Activated CD4-positive, alpha-beta T cell treated with anti-CD3 and anti-CD28 coated beads, Interleukin-2, amount 50 U/mL, for 4 hours (primary cell): ENCODE results near the gene KATNAL1.

Experiments
- DNase-seq, 2 experiments: peaks; one replicate each; pipeline ENCODE4 v3.0.0-alpha.2; 2020

KATNAL1 gene

DNA sequence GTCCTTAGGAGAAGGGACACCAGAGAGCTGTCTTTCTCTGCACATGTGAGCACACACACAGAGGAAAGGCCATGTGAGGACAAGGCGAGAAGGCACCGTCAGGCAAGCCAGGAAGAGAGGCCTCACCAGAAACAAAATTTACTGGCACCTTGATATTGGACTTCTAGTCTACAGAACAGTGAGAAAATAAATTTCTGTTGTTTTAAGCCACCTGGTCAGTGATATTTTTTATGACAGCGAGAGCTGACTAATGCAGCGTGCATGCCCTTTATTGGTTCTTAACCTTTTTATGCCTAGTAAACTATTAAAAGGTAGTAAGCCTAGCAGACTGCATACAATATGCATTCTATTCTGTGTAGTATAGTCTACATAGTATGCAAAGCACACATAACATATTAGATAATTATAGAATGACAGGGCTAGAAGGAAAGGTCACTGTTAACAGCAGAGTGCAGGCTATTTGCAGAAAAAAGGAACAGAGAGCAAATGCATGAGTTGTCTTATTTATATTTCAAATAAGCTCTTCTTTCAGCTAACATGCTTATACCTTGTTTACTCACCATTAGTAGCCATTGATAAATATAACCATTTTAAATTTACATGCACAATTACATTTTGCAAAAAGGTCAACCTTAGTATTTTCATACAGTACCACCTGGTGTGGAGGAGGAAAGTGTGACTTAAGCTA lies 25.2 kb upstream of the KATNAL1 start:
- no peak for DNase-seq

DNA sequence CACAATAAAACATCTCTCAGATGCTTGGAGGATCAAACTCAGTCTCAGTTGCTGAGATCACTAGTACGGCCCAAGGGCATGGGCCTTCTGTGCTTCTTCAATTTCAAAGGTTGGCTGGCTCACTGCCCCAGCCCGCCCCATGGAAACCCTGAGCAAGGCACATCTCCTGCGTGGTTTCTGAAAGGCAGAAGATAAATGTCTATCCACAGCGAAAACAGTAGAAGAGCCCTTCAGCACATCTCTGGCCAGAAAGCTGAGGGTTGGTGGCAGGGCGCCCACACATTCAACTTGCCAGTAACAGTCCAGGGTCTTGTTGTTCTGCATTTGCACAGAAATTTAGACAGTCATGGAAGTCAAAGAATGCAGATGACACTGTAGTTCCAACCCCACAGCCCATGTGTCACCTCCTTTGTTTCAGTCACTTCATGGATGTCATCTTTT lies 24.0 kb upstream of the KATNAL1 start:
- DNase-seq: no peak

DNA sequence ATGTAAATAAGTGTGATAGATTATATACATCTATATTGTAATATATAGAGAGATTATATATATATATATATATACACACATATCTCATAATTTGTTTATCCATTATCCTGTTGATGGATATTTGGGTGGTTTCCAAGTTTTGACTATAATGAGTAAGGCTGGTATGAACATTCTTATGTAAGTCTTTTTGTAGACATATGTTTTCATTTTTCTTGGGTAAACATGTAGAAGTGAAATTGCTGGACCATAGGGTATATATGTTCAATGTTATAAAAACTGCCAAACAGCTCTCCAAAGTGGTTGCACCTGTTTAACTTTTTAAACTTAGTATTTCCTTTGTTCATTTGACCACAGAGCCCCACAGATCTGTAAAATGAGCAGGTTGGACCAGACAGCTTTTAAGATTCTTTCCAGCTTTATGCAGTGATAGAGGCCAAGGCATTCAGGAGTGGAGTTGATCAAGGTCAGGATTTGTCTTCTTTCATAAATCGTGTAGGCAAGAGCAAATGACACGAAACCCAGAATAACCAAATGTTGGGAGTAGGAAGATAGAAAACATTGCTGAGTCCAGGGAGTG lies 21.7 kb upstream of the KATNAL1 start:
- no peak for DNase-seq

DNA sequence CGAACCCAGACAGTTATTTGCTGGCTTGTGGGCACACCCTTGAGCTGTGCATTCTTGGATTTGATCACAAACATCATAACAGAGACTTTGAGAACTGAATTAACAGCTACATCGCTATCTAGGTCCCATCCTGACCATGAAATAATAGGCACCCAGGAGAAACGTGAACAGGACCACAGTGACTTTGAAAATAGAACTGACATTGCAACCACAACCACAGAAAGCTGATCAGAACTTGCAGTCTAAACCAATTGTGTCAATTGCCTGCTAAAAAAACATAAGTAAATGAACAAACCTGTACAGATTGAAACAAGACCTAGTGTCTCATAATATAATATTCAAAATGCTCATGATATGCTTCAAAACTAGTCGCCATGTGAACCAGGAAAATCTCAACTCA lies 18.3 kb upstream of the KATNAL1 start:
- no peak for DNase-seq

DNA sequence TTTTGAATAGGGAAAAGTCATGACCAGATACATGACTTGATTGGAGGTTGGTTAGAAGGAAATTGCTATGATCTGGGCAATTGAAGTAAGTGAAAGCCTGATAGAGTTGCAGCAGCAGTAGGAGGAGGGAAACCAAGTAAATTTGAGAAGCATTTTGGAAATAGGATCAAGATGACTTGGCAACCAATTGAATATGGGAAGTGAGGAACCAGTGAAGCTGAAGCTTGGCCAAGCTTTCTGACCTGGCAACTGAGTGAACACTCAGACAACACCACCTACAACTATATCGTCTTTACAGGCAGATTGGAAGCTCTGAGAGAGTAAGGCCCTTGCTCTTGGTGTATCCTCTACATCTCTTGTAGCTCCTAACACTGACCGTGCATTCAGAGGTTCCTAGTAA lies 16.2 kb upstream of the KATNAL1 start:
- DNase-seq: no peak

DNA sequence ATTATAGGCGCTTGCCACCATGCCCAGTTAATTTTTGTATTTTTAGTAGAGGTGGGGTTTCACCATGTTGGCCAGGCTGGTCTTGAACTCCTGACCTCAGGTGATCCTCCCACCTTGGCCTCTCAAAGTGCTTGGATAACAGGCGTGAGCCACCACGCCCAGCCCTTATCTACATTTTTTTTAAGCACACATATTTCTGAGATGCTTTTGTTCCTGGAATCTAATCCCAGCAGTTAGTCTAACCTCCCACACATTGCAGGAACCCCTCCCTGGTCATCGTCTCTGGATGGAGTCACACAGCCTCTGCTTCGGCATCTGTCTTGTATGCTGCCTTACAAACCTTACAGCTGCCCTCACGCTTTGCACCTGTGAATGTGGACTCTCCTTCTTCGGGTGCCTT lies 15.1 kb upstream of the KATNAL1 start:
- DNase-seq: no peak

DNA sequence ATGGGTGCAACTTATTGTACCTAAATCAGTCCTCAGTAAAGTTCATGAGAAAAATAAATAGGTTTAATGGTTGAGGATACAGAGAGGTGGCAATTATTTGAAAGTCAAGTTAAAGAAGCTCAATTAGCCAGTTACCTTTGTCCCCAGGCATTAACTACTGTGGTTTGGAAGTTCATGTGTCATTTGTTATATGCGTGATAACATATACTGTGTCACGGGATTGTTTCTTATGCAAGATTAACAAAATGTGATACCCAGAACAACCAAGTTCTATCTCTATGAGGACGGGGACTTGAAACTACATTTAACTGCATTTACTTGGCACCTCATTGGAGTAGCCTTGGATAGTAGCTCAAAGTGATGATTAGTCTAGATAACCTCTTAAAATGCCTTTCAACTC lies 13.9 kb upstream of the KATNAL1 start:
- DNase-seq: no peak

DNA sequence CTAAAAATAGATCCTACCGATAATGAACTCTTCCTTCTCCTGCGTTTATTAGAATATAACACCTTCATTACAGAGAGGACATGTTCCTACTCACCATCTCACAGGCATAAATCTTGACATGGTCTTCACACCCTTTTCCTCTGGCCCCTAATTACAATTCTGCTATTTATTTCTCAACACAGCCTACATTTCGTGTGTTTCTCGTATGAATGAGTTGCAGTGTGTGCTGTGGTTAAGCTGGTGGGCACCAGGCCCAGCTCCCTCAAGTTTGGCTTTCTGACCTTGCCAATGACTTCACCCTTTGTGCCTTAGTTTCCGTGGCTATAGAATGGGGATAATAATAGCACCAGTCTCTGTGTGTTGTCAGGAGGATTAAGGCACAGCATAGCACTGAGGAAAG lies 12.3 kb upstream of the KATNAL1 start:
- DNase-seq: no peak

DNA sequence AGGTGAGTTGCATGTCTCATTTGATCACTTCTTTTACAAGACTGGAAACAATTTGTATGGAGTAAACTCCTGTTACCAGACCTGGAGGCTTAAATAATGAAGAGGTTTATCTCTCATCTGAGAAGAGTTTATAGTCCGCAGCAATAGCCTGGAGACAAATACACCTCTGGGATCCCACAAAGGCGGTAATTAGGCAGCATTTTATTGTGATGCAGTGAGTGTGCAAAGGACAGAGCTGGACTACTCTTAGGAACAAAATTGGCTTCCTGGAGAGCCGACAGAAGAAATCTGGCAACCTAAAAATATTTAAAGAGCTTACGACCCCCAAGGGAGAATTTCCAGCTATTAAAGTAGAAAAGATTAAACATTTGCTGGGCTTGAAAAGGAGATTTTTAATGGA lies 11.8 kb upstream of the KATNAL1 start:
- no peak for DNase-seq

DNA sequence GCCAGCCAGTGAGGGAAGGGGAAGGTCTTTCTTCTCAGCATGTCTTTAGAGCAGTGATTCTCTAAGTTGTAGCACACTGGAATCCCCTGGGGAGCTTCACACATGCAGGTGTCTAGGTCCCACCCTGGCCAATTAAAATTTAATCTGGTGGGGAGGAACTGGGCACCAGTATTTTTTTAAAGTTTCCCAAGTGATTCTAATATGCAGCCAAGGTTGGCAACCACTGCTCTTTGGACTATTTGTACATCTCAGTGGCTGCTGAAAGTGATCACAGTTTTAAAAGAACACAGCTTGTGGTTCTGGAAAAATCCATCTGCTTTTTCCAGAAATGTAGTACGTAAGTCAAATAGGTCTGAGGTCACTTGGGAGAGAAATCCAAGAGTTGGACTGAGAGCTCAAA lies 10.7 kb upstream of the KATNAL1 start:
- DNase-seq: no peak

DNA sequence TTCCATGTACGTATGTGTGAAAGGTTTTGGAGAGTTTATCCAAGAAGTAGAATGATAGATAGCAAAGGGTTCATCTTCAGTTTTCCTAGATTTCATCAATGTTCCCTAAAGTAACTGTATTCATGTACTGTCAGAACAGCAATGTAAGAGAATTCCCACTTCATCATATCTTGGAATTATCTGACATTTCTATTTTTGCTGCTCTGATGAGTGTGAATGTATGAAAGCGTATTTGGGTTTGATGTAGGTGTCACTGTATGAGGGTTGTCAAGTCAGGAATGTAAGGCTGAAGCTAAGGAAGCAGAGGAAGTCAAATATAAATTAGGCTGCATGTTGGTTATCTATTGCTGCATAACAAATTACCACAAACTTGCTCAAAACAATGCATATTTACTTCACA lies 7.2 kb upstream of the KATNAL1 start:
- DNase-seq: no peak

DNA sequence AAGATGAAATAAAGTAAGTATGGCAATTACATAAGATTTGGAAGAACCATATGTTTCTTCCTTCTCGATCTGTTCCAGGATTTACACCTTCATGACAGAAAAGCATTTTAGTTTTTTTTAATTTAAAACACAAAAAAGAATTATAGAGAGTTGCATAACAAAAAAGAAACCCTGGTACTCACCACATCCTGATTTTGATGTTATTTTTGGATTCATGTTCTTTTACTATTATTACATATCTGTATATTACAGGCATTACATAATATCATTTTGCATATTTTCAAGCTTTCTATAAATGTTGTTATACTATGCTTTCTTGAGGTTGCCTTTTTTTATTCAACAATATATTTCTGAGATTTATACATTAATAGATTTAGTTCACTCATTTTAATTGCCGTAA lies 6.7 kb upstream of the KATNAL1 start:
- no peak for DNase-seq

DNA sequence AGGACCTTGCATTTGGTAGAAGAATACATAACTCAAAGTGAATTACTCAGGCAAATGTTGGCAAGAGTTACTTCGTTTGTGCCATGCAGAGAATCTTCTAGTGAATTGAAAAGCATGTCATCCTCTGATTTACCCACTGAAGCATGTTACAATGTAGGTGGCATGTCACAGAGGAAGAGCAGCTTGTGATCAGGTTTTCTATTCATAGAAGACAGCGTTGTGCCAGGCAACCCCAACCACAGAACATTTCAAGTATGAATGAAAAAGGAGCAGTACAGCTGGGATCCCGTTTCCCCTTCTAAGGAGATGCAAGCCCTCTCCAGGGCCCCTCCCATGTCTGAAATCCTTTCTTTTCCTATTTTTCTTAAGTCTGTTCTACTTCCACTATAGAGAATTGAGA lies 6.0 kb upstream of the KATNAL1 start:
- no peak for DNase-seq

DNA sequence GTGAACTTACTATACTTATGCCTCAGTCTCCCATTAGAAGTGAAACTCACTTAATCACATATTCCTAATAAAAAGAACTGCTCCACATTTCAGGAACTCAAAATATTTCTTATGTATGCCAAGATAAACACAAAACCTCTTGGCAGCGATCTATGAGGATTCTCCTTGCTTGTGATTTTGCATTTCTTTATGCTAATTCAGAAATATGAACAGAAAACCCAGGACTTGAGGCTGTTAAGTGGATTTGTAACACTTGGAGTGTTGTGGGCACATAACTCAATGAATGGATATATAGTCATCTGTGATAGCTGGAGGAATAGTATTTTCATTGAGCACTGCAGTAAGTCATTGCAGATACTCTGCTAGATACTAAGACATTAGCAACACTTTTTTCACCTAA lies 5.6 kb upstream of the KATNAL1 start:
- no peak for DNase-seq

DNA sequence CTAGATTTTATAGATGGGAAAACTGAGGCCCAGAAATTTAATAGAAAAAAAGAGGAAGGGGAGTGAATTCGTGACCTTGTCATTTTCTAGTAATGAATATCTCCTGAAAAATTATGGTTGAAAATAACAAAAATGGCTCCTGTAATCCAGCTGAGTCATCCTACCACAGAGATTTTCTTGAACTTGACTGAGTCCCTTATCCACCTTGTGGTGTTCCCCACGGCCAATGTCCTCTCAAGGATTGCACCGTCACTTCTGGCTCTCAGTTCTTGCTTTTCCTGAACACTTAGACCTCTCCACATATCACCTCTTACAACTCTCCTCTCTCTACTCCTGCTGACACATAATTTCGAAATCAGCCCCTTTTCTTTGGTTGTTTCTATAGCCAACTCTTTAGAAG lies 1.2 kb upstream of the KATNAL1 start:
- DNase-seq: no peak

DNA sequence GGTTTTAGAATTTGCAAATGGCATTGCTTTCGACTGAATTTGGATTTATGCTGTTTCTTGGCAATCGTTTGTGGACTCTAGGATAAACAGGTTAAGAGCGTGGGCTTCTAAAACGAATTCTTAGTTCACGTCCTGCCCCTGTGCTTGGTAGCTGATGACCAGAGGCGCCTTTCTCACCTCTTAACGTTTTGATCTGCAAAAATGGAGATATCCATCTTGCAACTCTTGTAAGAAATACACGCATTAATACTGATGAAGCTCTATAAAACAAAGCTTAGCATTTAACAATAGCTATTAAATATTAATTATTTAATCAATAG lies 580 bp upstream of the KATNAL1 start:
- DNase-seq: no peak

DNA sequence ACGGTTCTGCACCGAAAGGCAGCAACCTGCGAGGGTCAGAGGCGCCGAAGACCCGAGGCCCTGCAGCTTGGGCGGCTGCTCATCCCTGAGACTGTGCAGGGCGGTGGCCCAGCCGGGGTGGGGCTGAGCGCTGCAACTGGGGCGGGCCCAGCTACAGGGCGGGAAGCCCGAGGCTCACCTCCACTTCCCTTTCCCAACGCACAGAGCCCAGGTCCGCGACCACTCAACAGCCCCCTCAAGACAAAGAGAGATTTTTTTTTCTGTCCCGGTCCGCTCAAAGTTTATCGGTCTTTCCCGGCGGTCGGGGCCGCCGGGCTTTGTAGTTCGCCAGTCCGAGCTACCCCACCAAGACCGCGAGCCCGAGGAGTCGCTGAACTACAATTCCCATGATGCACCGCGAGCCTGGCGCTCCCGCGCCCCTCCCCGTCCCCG lies 573 bp downstream of the KATNAL1 start:
- DNase-seq: peak; percentile 87

DNA sequence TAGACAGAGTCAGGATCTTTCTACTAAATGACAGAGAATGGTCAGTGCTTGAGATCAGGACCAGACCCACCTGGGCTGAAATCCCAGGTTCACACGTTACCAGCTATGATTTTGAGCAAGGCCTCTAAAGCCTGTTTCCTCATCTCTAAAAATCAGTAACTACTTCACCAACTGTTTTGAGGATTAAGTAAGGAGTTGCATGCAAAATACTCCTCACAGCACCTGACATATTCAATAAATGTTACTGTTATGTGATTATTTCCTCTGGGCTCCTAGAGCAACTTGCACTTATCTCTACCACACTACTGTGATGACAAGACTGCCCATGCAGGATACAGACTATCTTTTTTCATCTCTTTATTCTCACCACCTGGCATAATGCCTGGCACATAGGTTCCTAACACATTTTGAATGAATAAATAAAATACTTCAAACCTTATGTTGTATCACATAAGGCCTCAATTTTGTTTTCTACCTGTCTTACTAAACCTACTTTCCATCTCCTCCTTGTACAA lies 1.8 kb downstream of the KATNAL1 start:
- no peak for DNase-seq

DNA sequence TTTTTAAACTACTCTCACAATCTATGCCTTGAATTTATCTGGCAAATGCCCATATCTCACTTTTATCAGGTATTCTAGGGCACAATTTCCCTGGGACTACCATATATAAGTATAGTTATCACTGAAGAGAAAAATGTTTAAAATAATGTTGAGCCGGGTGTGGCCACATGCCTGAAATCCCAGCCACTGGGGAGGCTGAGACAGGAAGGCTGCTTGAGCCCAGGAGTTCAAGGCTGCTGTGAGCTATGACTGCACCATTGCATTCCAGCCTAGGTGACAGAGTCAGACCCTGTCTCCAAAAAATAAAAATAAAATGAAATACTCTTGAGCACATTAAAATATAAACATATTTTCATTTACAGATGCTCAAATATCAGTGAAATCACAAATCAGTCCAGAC lies 4.1 kb downstream of the KATNAL1 start:
- DNase-seq: no peak

DNA sequence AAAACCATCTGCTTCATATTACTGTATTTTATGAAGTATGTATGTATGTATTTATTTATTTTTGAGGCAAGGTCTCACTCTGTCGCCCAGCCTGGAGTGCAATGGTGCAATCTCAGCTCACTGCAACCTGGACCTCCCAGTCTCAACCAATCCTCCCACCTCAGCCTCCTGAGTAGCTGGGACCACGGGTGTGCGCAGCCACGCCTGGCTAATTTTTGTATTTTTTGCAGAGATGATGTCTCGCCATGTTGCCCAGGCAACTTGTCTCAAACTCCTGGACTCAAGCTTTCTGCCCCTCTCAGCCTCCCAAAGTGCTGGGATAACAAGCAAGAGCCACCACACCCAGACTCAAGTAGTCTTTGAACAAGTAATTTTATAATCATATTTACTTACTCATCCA lies 5.5 kb downstream of the KATNAL1 start:
- DNase-seq: no peak

DNA sequence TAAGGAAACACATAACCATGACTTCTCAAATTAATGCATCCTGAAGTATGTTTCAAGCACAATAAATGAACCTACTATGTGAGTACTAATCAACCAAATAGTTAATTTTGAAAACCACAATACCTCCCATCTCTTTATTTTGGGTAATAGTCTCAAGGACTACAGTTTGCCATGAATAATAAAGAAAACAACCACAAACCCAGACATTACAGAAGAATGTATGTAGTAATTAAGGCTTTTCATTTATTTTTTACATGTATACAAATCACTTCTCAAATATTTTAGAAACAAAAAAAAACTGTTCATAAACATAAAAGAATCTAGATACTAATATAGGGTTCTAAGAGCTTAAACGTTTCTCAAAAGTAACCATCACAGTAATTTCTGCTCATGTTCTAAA lies 6.8 kb downstream of the KATNAL1 start:
- no peak for DNase-seq

DNA sequence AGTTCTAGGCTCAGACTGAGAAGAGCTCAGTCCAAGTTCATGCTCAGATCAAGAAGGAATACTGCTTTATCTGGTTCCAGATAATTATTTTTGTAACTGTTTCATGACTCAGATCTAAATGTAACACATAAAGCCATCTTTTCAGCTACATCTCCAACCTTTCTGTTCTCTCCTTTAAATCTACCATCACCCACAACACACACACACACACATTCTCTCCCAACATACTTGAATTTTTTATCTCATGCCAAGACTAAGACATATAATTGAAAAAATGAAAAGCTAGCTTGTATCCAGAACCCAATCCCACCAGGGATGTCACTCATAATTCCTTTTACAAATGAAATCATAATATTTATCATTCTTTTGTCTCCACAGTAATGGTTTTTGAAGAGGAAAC lies 7.6 kb downstream of the KATNAL1 start:
- no peak for DNase-seq

DNA sequence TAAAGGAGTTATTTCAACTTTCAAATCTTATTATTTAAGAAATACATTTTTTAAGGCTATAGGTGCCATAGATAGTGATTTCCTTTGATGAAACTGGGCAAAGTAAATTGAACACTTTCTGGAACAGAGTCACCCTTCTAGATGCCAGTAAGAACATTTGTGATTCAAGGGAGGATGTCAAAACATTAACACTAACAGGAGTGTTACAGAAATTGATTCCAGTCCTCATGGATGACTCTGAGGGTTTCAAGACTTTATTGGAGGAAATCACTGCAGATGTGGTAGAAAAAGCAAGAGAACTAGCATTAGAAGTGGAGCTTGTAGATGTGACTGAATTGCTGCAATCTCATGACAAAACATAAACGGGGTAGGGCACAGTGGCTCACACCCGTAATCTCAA lies 12.2 kb downstream of the KATNAL1 start:
- DNase-seq: no peak

DNA sequence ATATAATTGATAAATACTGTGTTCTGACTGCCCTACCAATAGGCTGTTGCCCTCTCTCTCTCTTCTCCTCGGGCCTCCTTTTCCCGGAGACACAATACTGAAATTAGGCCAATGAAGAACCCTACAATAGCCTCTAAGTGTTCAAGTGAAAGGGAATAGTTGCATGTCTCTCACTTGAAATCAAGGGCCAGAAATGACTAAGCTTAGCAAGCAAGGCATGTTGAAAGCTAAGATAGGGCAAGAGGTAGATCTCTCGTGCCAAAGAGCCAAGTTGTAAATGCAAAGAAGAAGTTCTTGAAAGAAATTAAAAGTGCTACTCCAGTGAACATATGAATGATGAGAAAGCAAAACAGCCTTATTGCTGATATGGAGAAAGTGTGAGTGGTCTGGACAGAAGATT lies 13.3 kb downstream of the KATNAL1 start:
- DNase-seq: no peak

DNA sequence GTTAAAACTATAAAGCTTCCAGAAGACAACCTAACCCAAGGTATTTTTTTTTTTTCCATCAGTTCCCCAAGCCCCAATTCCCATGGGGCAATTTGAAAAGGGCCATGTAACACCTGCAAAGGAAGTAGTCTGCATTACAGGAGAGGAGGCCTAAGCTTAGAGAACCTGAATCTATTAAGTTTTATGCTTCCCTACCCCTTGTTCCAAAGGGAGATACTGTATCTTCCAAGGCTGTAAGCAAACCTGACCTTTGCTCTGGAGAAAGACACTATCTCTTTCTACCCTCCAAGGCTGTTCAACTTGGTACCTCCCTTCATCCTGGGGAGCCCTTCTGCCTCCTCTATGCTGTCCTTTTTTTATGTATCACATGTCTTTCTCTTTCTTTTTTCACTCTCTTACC lies 15.0 kb downstream of the KATNAL1 start:
- no peak for DNase-seq
